PC-3 (cell line): ENCODE measurements around the gene LRP1B.

Experiments
- EZH2 ChIP-seq: fragments of 300-600 bp; sonication (generic); IDR thresholded peaks from one replicate; pipeline ENCODE4 v1.6.1; 2017; ENCODE audit warnings: antibody characterized with exemption, mild to moderate bottlenecking, low read length; ENCODE audit not compliant: unreplicated experiment
- EZH2phosphoT487 ChIP-seq: fragments of 300-600 bp; sonication (generic); IDR thresholded peaks from 2 replicates; pipeline ENCODE4 v1.6.1; 2018; ENCODE audit warnings: mild to moderate bottlenecking, antibody characterized with exemption, low read length, borderline replicate concordance
- TF ChIP-seq, protein P1 (sequence below): fragments of 300-600 bp; sonication (generic); conservative IDR thresholded peaks from 2 replicates; pipeline ENCODE4 v1.5.1; 2017; ENCODE audit warnings: antibody characterized with exemption, low read depth, mild to moderate bottlenecking, low read length

- TF ChIP-seq EZH2phosphoT487 (no peak), EZH2 (no peak)
- TF ChIP-seq, protein P1, sequence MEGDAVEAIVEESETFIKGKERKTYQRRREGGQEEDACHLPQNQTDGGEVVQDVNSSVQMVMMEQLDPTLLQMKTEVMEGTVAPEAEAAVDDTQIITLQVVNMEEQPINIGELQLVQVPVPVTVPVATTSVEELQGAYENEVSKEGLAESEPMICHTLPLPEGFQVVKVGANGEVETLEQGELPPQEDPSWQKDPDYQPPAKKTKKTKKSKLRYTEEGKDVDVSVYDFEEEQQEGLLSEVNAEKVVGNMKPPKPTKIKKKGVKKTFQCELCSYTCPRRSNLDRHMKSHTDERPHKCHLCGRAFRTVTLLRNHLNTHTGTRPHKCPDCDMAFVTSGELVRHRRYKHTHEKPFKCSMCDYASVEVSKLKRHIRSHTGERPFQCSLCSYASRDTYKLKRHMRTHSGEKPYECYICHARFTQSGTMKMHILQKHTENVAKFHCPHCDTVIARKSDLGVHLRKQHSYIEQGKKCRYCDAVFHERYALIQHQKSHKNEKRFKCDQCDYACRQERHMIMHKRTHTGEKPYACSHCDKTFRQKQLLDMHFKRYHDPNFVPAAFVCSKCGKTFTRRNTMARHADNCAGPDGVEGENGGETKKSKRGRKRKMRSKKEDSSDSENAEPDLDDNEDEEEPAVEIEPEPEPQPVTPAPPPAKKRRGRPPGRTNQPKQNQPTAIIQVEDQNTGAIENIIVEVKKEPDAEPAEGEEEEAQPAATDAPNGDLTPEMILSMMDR: no peak
These were observed 419.2 kb downstream of the LRP1B start for GRCh38 chr2:141711627-141712026.
